Dermis blood vessel endothelial cell (primary cell): ENCODE data around the gene RPRD1A. TPM values are rescaled to one million over a fixed set of nuclear protein-coding genes. Genes with fewer than 3 reads are reported as not detected.
"Not testable (repeated sequence)": the region's sequence is repeated elsewhere in the genome, so short reads cannot be mapped to it uniquely, and the experiment has no call there.

Source experiments
- DNase-seq: peaks from one replicate; pipeline ENCODE4 v3.0.0; 2010
- total RNA-seq: library from RNA; depleted of rRNA; stranded (reverse); fragments of >200 nt; gene quantifications from 2 replicates; pipeline ENCODE4 v1.2.3, GENCODE V29; 2014

The RPRD1A gene
- total RNA-seq, 1 donor from 2014 or later = 51.7 TPM

DNA sequence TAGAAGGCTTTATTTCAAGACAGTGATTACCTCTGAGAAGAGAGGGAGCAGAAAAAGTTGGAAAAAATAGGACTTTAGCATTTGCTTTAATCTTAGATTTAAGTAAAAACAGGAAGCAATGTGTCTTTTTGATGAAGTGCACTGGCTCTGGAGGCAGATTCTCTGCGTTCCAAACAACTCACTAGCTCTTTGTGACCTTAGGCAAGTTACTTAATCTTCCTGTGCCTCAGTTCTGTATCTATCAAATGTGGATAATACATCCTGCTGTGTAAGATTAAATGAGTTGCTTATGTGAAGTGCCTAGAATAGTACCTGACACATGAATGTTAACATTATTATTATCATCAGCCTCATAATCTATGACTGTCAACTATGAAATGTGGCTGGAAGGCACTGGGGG is 42.3 kb downstream of the RPRD1A start:
- peak; percentile 12 for DNase-seq

- not testable (repeated sequence) for DNase-seq
These were observed 43.1 kb downstream of the RPRD1A start for GRCh38 chr18:36024241-36024640.

GRCh38 chr18:36023336-36023735 is 44.0 kb downstream of the RPRD1A start:
- DNase-seq = no peak

GRCh38 chr18:36020174-36020711 is 47.1 kb downstream of the RPRD1A start:
- no peak for DNase-seq

- no peak for DNase-seq
These were observed 50.1 kb downstream of the RPRD1A start for GRCh38 chr18:36017232-36017631.

DNA sequence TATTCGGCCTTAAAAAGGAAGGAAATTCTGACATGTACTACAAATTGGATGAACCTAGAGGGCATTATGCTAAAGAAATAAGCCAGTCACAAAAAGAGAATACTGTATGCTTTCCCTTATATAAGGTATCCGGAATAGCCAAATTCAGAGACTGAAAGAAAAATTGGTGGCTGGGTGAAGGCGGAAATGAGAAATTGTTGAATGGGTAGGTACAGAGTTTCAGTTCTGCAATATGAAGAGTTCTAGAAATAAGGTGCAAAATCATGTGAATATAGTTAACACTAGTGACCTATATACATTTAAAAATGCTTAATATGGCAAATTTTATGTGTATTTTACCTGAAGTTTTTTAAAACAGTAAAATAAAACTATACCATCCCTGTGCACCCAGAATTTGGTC is 51.7 kb downstream of the RPRD1A start:
- DNase-seq = no peak

DNA sequence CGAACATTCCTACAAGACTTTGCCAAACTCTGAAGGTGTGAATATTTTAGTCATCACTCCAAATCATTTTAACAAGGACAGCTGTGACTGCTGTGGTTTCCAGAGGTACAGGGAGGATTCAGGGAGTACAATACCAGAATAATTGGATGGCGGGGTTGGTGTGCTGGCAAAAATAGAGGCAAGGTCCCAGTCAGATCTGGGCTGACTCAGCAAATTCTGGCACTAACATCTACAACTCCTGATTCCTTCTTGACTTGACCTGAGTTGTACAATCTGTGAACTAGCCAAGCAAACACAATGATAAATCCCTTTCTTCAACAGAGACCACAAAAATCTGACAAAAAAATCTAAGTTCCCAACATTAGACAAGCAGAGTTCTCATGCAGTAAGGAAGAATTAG is 54.5 kb downstream of the RPRD1A start:
- DNase-seq = no peak

DNA sequence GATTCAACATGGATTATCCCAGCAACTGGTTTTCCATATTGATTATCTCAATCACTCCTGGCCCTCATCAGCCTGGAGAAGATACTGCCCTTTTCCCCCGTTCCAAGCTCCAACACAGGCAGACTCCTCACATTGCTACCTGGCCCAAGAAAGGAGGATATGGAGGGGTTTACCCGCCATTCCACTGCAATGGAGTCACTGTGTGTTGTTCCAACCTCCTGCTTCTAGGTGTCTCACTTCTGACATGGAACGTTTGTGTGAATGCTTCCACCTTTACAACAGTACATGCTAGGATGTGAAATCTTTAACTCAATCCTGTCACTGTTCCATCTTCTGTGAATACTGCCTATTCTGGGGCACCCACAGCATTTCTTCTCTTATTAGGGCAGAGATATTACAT is 58.1 kb downstream of the RPRD1A start:
- DNase-seq = no peak

- no peak for DNase-seq
These were observed 60.4 kb downstream of the RPRD1A start for GRCh38 chr18:36006997-36007396.

DNA sequence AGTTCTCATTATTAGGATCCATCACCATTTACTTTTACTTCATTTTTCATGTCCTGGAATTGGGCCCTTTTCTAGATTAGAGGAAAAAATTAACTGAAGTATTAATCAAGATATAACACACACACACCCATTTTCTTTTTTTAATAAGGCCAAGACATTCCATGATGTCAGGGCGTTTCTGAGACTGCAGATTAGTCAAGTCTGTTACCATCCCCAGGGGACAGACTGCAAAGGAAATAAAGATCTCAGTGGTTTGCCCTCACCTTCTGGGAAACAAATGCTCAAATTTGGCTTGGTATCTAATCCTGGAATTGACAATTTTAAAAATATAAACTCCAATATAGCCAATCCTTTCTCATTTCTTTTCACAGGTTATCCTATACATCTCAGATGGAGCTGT is 67.4 kb downstream of the RPRD1A start:
- DNase-seq = no peak

DNA sequence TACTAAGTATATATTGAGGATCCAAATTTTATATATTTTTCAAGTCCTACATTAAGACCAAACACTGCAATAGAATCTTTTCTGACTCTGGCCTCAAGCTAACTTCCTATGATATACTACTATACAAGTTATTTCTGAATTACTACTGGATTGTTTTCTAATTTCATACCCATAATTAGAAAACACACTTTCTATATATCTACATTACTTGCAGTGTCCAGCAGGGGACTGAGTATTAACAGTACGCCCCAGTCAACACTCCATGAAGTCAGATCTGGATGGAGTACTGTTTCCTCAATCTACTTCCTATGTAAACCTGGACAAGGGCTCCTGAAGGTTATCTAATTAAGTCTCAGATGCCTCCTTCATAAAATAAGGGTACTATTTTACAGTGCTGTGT is 68.4 kb downstream of the RPRD1A start:
- peak; percentile 41 for DNase-seq

- DNase-seq = no peak
These were observed 74.3 kb downstream of the RPRD1A start for GRCh38 chr18:35993013-35993412.

- no peak for DNase-seq
These were observed 75.7 kb downstream of the RPRD1A start for GRCh38 chr18:35991696-35992095.

GRCh38 chr18:35983818-35984217 is 83.5 kb downstream of the RPRD1A start:
- DNase-seq = no peak

DNA sequence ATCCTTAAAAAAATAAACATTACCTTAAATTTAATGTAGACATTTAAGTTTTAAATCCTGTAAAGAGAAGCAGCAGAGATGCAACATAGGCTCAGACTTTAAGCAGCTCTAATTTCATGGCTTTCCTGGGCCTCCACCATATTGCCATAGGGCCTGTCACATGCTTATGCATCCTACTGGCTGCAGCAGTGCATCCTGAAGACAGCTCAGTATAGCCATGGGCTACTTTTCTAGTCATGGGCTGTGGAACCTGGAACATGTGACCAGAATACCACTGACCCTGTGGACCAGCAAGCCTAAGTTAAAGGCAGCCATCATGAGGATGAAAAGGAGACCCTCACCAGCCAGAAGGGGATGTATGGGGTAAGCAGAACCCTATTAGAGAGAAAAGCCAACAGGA is 84.2 kb downstream of the RPRD1A start:
- DNase-seq = no peak

DNA sequence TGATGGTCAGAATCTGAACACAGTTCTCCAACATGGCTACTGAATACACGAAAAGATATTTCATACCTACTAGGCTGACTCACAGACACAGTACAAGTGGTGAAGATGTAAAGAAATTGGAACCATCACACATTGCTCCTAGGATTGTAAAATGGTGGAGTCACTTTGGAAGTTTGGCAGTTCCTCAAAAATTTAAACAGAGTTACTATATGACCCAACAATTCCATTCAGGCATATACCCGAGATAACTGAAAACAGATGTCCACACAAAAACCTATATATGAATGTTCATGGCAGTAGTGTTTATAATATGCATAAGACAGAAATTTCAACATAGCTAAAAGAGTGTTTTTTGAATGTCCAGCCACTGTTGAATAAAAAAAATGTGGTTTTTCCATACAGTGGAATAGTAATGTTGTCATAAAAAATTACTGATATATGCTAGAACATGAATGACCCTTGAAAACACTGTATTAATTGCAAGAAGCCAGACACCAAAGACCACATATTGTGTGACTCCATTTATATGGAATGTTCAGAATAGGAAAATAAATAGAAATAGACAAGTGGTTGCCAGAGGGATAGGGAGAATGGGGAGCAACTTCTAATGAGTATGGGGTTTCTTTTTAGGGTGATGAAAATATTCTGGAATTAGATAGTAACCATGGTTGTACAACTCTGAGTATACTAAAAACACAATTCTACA is 84.8 kb downstream of the RPRD1A start:
- no peak for DNase-seq

DNA sequence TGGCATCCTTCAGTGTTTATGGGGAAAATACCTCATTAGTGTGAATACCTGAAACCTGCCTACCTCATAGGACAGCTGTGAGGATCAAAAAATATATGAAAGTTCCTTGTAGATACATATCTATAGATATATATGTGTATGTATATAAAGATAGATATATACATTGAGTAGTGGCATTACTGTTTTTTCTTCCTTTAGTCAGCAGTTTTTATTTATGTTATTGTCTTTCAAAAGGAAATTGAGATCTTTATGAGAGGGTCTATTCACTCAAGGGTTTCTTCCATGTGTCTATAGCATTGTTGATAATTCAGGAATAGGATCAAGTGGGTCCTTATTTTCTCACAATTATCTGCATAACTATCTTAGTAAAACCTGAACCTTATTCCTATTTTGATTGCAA is 88.2 kb downstream of the RPRD1A start:
- DNase-seq = no peak

DNA sequence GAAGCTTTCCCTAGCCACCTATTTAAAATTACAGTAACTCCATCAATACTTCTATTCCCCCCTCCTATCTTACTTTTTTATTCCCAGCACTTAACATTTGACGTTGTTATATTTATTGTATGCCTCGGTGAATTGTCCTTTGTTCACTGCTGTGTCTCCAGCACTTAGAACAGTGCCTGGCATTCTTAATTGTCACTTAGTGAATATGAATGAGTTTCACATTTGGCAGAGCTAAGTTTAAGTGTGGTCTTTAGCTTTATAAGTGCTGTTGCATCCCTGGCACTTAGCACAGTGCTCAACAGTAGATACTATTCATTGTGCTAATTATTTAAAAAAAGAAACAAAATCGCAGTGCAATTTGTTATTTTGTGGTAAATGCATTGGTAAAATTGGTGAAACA is 93.2 kb downstream of the RPRD1A start:
- no peak for DNase-seq

DNA sequence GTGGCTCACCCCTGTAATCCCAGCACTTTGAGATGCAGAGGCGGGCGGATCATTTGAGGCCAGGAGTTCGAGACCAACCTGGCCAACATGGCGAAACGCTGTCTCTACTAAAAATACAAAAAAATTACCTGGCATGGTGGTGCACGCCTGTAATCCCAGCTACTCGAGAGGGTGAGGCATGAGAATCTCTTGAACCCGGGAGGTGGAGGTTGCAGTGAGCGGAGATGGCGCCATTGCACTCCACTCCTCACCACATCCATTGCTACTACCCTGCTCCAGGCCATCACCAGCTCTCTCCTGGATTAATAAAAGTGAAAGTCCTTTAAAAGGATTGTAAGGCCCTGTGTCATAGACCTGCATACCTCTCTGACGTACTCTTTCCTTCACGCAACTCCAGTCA is 93.7 kb downstream of the RPRD1A start:
- no peak for DNase-seq

GRCh38 chr18:35972197-35973000 is 95.0 kb downstream of the RPRD1A start, which contains the start of gene RMP24:
Gene RMP24 (plus strand): TSS chr18:35972679.
- peak; percentile 94 for DNase-seq

GRCh38 chr18:35971661-35972196 is 95.6 kb downstream of the RPRD1A start:
- DNase-seq = no peak

DNA sequence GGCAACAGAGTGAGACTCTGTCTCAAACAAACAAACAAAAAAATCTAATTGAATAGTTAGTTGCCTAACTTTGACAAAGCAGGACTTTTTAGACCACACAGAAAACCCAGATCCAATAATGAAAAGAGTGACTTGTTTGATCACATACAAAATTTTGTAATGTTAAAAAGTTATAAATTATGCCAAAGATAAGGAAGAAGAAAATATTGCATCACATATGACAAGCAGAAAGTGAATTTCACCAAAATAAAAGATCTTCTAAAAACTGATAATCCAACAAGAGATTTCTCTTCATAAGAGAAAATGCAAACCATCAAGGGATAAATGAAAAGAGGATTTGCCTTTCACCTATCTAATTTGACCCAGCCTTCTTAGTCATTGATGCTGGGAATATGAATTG is 97.7 kb downstream of the RPRD1A start:
- DNase-seq = no peak

DNA sequence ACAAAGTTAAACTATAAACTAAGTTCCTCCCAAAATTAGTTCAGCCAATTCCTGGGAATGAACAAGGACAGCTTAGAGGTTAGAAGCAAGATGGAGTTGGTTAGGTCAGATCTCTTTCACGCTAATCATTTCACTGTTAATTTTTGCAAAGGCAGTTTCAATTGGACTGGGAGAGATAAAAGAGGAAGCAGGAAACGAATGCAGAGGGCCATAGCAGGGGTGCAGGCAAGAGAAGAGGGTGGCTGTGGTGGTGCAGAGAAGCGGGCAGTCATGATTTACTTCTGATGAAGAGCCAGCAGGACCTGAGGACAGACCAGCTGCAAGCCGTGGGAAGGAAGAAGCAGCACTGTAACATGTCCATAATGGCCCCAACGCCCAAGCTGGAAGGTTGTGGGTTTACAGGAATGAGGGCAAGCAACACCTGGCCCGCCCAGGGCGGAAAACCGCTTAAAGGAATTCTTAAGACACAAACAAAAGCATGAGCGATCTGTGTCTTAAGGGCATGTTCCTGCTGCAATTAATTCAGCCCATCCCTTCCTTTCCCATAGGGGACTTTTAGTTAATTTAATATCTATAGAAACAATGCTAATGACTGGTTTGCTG is 99.0 kb downstream of the RPRD1A start:
- DNase-seq = no peak
